Lower leg skin (tissue), 3 donors: ENCODE measurements around the gene PPP1R15B.

ENCODE experiments used
- CTCF ChIP-seq, 3 donors: fragments of 450-650 bp; IDR thresholded peaks; one replicate each; pipeline ENCODE4 v1.5.1; 2016; ENCODE audit warnings: antibody characterized with exemption in 3 of 3, mild to moderate bottlenecking in 3 of 3, moderate library complexity in 2 of 3
- POLR2A ChIP-seq, 2 donors: fragments of 450-650 bp; IDR thresholded peaks; one replicate each; pipeline ENCODE4 v1.6.1; 2016 to 2017; ENCODE audit warnings: antibody characterized with exemption in 2 of 2, mild to moderate bottlenecking in 1 of 2, moderate library complexity in 1 of 2

- TF ChIP-seq CTCF (IDR thresholded peaks at IDR 0.05) (peak in 1 of 3 donors; percentile 42), POLR2A (IDR thresholded peaks at IDR 0.05) (no peak)
Measured at GRCh38 chr1:204431310-204432184, 19.9 kb upstream of the PPP1R15B start.
